NCI-H1417 treated with DMSO at 0.1 percent for 48 hours (cell line): Measurements from ENCODE around the gene TFB2M.

Experiments used
- DNase-seq: peaks from one replicate; lab custom pipeline; 2025; lab: John Stamatoyannopoulos, UW

The TFB2M gene

DNA sequence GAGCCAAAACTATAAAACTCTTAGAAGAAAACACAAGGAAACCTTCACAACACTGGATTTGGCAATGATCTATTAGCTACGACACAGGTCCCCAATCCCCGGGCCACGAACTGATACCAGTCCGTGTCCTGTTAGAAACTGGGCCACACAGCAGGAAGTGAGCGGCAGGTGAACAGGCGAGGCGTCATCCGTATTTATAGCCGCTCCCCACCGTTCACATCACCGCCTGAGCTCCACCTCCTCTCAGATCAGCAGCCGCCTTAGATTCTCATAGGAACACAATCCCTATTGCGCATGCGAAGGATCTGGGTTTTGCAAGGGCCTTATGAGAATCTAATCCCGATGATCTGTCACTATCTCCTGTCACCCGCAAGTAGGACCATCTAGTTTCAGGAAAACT lies 11.9 kb downstream of the TFB2M start:
- DNase-seq: no peak

DNA sequence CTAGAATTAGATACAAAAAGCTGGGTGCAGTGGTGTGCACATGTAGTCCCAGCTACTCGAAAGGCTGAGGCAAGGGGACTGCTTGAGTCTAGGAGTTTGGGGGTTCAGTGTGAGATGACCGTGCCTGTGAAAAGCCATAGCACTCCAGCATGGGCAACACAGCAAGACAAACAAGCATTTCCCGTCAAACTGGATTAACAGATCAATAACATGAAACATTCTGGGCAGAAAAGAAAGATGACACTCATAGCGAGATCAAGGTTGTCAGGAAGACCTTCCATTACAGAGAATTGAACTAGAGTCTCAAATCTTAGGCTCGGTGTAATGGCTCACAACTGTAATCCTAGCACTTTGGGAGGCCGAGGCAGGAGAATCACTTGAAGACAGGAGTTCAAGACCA lies 14.0 kb downstream of the TFB2M start:
- DNase-seq: no peak

DNA sequence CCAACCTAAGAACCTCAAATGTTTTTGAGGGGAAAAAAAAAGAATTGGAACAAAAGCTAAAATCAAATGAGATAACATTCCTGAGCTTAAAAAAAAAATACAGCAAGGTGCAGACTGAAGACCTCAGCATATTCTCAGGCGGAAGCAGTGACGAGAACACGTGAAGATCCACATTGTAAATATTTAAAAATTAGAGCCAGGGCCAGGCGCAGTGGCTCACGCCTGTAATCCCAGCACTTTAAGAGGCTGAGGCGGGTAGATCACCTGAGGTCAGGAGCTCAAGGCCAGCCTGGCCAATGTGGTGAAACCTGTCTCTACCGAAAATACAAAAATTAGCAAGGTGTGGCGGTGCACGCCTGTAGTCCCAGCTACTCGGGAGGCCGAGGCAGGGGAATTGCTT lies 15.7 kb downstream of the TFB2M start:
- DNase-seq: no peak

DNA sequence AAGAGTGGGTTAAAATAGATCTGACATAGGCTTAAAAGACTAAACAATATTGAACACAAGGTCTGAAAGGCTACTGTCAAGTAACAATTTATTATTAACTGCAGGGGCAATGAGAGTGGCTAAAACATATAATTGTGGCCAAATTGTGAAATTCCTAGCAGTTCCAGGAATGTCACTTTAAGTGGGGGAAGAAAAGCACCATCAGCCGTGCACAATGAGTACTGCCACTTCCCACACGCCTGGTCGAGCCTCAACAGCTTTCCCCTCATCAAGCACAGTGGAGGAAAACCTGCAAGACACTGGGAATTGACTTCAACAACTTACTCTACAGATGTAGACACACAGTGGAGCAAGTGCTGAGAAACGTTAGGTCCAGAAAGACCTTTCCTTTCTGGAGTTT lies 16.4 kb downstream of the TFB2M start:
- DNase-seq: no peak

DNA sequence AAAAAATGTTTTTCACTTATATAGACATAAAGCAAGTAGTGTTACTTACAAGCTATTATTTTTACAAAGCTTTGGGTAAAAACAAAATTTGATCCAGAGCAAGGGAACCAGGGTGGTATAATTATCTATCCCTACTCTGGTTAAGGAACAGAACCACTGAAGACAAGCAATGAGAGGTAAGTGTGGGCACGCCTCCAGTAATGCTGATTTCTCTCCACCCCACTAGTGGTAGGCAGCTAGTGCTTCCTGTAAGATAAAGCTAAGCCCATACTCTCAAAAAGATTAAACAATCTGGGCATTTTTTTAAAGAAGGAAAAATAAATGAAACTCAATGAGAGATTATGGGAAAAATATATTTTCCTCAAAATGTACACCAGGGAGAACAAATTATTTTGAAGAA lies 22.1 kb downstream of the TFB2M start:
- no peak for DNase-seq

DNA sequence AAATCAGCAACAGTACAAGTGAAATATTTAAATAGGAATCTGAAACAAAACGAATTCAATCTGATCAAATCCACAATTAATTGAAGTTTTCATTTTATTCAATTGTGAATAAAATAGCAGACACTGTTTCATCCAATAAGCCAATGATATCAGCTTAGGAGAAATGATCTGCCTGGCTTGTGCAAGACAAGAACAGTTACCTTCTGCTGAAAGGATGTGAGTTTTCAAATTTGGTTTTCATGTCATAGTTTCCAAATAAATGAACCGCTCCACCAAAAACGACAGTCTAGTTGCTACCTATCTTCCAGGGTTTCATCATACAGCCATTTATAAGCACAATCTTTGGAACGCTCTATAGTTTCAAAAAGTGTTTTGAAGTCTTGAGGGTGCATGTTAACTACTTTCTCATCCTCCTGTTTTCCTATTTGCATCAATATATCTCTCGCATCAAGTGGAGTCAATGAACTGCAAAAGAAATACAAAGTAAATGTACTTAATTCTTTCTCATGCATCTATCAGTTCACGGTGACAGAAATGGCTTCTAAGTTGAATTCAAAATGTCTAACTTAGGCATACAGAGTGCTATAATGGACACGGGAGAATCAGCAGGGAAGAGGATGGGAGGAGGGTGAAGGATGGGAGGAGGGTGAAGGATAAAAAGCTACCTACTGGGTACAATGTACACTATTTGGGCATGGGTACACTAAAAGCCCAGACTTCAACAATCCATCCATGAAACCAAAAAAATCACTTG lies 25.1 kb downstream of the TFB2M start:
- no peak for DNase-seq

DNA sequence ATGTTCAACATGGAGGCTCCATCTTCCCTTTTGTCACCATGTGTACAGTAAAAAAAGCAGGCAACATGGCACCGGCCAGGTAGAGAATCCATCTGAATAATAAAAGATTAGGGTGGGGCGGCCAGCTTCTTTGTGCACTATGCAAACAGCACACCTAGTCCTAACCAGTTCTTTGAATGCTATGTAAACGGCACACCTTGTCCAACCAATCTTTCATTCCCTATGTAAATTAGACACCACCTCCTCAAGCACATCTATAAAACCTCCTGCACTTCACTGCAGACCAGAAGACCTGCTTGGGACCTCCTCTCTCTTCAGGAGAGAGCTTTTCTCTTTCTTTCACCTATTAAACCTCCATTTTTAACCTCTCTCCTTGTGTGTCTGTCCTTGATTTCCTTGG lies 28.2 kb downstream of the TFB2M start:
- no peak for DNase-seq

DNA sequence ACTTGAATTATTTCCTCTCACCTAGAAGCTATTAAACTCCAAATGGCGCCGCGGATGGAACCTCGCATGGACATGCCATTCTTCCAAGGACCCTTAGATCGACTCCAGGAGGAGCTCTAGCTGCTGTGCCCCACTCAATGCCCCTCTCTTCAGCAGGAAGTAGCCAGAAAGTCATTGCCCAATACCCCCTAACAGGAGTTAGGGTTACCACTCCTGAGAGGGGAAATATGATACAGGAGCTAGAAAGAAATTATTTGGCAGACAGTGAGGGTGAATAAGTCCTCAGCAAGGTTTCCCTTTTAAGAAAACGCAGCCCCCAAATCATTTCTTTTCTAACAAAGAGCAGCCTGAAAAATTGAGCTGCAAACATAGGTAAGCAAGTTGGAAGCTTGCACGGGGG lies 28.6 kb downstream of the TFB2M start:
- DNase-seq: no peak

DNA sequence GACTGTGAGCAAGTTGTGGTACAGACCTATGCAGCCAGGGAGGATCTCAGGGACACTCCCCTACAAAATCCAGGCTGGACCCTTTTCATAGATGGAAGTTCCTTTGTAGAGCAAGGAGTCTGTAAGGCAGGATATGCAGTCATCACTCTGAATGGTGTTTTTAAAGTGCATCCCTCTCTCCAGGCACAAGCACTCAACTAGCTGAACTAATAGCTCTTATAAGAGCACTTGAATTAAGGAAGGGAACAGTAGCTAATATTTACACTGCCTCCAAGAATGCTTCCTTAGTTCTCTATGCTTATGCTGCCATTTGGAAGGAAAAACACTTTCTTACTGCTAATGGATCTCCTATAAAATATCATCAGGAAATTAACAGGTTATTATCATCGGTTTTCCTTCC lies 31.9 kb downstream of the TFB2M start:
- DNase-seq: no peak

DNA sequence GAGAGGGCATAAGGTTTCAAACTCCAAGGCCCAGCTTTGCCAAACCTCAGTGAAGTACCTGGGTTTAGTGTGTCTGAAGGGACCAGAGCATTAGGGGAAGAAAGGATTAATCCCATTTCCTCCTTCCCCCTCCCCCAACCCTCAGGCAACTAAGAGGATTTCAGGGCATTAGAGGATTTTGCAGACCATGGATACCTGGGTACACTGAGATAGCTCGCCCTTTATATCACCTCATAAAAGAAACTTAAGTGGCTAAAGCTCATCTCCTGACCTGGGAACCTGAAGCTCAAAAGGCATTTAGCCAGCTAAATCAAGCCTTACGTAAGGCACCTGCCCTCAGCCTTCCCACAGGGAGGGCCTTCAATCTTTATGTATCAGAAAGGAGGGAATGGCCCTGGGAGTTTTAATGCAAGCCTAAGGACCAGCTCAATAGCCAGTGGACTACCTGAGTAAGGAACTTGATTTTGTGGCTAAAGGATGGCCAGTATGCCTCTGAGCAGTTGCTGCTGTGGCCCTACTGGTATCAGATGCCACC lies 32.6 kb downstream of the TFB2M start:
- no peak for DNase-seq

DNA sequence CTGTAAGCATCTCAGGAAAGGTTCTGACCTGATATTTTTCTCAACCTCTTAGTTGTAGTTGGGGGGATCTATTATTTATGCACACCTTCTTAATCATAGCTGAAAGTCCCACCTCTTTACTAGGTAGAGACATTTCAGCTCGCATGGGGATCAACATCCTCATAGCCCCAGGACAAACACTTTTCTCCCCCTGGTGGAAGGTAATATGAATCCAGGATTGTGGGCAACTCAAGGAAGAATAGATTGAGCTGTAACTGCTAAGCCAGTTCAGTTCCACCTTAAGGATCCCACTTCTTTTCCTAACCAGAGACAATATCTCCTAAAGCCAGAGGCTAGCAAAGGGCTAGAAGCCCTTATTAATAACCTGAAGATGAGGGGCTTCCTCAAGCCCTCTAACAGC lies 33.5 kb downstream of the TFB2M start:
- DNase-seq: no peak

DNA sequence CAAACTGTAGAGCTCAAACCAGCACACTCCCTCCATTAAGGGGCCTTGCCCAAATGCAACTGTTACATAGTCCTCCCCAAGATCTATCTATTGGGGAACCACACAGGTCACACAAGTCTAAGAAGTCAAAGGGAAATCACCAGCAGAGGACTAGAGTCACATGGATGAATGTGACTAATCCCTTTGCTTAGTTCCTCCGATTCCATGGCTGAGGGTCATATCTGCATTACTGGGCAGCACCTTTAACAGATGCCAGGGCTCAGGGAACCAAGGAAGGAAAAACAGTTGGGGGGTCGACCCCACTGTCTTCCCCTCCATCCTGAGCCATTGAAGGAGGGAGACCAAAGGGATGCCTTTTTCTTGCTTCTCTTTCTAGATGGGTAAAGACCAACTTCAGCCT lies 35.6 kb downstream of the TFB2M start:
- no peak for DNase-seq

DNA sequence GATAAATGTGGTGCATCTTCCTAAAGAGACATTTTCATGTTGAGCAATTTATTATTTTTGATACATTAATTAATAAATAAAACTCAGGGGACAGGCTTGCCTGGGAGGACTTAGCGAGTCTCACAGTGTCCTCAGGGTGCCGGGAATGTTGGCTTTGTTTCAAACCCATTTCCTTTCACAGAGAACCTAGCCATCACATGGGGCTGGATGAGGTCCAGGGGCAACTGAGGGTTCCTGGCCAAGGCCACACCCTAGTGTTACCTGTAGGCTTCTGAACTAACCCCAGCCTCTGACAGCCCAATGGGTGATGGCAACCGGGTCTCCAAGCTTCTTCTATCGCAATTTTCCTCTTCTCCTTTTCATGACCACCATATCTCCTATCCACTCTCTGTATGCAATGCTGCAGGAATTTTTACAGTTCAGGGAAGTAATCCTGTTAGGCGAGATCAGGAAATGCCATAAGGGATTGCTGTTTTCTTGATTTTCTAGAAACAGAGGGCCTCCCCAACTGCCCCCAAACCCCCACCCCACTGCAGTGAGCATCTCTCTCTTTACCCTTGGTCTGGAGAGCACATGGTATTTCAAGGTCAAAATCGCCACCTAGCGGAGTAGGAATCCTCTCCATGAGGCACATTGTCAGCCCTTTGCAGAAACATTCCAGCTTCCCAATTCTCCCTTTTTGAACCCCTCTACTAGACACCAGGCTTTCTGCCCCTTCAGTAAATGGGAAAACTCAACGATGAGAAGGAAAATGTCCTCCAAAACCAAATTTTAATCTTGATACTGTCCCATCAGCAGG lies 36.9 kb downstream of the TFB2M start:
- DNase-seq: no peak

DNA sequence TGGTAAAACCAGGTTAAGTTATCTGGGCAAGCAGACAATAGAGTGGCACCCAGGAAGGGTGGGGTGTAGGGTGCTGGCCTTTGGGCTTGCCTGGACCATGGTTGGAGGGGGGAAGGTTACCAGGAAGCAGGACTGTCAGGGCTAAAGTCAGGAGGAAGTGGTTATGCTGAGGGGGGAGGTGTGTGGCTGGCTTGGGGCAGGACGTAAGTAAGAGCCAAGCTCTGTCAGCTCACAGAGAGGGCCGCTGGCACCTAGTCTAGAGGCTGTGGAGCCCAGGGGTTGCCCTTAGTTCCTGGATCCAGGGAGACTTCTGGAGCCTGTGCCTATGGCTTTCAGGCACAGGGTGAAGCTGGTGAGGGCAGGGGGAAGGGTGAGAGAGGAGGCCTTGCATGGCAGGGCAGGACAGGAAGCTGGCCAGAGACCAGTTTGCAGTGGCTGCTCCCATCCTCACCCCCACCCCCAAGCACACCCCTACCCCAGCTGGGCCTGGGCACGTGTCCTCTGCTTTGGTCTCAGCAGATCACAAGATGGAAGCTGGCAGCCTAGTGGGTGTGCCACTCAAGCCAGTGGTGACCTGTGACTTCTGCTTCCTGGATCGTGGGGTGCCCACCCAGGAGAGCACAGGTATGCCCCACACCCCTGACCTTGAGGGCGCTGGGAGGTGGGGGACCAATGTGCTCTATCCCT lies 38.5 kb downstream of the TFB2M start:
- no peak for DNase-seq

DNA sequence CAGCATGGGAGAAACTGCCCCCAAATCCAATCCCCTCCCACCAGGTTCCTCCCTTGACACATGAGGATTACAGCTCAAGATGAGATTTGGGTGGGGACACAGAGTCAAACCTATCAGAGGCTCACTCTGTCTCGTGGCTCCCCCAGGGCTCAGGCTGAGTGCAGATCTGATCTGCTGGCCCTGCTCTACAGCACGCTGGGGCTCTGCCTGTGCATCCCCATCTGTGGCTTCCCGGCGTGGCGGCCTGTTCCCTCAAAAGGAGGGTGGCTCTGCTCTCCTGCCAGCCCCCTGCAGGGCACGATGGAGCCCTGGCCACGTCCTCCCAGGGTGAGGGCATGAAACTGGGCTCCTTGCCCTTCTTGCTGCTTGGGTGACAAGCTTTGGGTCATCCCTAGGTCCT lies 39.1 kb downstream of the TFB2M start:
- DNase-seq: no peak

DNA sequence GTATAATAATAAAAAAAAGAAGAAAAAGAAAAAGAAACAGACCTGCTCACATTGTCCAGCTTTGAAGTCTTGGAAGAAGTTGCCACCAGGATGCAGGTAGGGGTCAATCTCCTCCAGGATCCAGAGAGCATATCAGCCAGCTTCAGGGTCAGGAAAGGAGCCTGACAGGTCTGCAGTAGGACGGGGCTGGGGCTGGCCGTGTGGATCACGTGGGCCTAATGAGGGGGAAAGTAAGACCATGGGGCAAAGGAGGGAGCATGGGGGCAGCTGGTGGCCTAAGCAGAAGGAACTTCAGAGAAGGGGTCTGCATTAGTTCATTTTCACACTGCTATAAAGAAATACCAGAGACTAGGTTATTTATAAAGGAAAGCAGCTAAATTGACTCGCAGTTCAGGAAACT lies 39.7 kb downstream of the TFB2M start:
- DNase-seq: no peak

DNA sequence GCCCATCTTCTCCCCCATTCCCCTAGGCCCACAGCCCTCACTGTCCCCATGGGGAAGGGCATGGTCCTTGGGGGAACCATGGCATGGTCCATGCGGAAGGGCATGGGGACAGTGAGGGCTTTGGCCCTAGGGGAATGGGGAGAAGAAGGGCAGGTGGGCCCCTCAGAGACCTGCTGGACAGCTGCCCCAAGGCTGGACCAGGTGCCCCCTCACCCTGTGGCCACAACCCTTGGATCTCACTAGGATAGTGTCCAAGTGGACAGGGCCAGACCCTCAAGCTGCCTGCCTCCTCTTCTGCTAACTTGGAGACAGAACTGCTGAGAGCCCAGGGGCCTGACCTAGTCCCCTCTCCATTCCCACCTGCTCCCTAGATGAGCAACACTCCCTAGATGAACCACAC lies 46.5 kb downstream of the TFB2M start:
- DNase-seq: no peak

DNA sequence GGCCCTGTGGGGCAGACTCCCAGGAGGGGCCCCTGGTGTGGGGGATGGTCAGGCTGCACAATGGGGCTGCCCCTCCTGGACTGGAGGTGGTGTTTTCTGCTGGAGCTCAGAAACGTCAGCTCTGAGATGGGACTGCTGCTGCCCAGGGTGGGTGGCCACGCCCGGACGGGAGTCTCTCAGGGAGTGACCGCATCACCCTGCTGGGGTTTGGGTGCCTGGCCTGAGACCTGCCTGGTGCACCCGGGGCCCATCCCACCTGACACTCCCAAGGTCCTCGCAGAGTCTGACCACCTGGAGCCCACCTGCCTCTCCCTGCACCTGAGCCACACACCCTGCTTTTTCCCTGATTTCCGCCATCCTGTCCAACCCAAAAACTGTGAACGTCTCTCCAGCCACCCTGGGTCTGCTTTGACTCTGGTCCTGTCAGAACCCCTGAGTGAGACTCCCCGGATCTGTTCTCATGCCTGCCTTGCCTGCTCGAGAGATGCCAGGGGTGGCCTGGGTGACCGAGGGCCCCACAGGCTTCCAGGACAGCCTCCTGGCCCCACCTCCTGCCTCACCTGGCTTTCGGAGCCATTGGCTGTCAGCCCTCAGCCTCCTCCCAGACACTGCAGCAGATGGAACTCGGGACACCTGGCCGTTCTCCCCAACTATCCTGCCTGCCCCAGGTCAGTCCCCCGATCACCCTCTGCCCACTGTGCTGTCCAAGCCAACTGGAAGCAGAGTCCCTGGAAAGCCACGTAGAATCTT lies 47.4 kb downstream of the TFB2M start:
- no peak for DNase-seq

DNA sequence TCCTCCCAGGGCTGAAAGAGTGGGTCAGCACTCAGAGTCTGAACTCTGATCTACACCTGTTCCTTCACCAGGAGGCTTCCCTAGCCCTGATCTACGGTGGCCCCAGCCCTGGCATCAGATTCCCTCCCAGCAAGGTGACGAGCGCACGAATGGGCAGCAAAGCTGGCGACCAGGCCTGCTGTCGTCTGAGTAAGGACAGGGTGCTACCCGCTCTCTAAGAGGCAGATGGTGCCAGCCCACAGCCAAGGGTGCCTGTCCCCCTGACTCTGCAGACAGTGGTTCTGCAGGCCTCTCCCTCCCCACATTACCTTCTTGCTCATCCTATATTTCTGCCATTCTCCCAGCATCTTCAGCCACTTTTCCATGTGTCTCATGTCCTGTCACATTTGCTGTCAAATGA lies 48.7 kb downstream of the TFB2M start:
- no peak for DNase-seq

DNA sequence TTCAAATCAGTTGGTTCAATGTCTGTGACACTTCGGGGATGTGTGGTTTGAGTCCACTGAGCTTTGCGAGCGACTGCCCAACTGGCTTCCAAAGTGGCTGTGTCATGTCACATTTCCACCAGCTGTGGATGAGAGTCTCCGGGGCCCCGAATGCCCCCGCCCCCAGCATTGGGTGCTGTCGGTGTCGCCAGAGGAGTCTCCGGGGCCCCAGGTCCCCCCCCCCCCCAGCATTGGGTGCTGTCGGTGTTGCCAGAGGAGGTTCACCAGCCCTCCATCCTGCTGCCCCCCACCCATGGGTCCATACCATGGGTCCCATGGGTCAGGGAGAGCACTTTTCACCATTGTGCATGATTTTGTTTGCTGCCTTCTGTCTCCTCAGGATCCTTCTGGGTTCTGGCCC lies 49.9 kb downstream of the TFB2M start:
- no peak for DNase-seq

DNA sequence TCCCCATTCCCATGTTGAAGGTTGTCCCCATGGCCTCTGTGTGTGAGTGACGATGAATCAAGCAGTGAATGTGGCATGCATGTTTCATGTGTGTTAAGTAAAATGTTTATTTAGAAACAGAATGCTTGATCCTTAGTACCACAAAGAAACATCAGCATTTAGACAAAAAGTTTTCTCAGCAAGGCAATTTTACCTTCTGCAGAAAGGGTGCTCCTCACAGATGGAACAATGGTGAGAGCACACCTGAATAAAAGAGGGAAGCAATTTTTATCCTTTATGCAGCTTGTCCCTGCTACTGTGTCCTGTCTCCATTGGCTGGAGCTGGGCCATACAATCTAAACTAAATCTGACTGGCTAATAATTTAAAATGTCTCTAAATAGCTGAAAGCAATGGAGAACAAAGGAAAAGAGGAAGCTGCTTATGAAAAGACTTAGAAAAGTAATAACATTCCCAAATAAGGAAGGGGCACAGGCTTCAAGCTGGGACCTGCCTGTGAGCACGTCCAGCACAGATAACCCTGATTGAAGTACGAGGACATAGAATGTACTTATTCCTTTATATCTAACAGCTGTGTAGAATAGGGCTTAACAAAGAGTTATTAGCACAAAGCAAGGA lies 50.6 kb downstream of the TFB2M start:
- DNase-seq: no peak
